A172 (cell line): ENCODE data around the gene SULT1A1. TPM values are rescaled to one million over a fixed set of nuclear protein-coding genes. Genes with fewer than 3 reads are reported as not detected.

Source experiments
- DNase-seq: peaks from one replicate; pipeline ENCODE4 v3.0.0-alpha.2; 2015; ENCODE audit warnings: low spot score
- total RNA-seq: library from RNA; depleted of rRNA; stranded (reverse); fragments of >200 nt; shearing (Covaris generic); gene quantifications from 2 replicates; pipeline ENCODE4 v1.2.3, GENCODE V29; 2014; rRNA removed

The SULT1A1 gene
- total RNA-seq, 1 experiment from 2014 or later, result 111 TPM

DNA sequence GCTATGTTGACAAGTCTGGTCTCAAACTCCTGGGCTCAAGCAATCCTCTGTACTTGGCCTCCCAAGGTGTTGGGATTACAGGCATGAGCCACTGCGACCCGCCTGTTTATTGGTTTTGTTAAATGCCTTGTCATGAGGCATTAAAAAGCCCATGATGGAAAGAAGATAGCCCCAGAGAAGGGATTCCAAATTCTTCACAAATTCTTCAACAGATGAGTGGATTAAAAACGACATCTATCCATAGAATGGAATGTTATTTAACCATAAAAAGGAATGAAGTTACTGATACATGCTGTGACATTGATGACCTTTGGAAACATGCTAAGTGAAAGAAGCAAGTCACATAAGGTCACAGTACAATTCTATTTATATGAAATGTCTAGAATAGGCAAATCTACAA lies 51.4 kb downstream of the SULT1A1 start:
- DNase-seq, result no peak

DNA sequence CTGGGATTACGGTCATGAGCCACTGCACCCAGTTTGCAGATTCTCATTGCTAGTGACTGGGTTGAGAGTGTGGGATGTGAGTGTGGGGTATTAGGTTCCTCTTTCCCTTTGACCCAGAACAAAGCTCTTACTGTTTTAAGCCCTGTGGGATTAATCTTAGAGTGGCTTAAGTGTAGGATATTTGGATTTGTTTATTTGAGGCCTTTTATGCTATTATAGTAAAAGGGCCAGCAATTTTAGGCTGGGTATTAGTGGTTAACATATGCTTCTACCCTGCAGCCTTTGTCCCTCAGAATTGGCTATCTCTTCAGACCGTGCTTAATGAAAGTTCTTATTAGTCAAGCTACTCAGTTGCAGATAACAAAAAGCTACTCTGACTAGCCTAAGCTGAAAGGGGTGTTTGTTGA lies 52.9 kb downstream of the SULT1A1 start:
- no peak for DNase-seq

DNA sequence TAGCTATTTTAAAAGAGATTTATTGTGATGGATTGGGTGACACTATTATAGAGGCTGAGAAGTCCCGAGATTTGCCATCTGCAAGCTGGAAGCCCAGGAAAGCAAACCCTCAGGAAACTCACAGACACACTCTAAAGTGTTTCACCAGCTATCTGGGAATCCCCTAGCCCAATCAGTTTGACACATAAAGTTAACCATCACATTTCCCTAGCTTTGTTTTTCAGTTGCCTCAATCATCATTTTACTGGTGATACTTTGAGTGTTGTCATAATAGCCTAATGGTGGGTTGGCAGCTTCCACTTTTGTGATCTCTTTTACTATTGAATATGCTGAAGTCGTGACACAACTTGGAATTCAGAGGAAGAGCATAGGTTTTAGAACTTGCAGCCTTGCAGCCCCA lies 54.3 kb downstream of the SULT1A1 start:
- no peak for DNase-seq

Other genes starting within 250 kb of the SULT1A1 start
- 1.2 TPM in 1 of 2 replicates, not detected in the other for gene NPIPB6, start 246.5 kb downstream of the SULT1A1 start, total RNA-seq
- gene EIF3CL, start 206.2 kb downstream of the SULT1A1 start, total RNA-seq, result 28.3 and 70.4 TPM in 2 replicates
- not detected in 2 replicates for gene NPIPB7, start 137.7 kb downstream of the SULT1A1 start, total RNA-seq
- gene CLN3, start 118.0 kb downstream of the SULT1A1 start, total RNA-seq, result 23.7 and 27.0 TPM in 2 replicates
- gene APOBR, start 115.4 kb downstream of the SULT1A1 start, total RNA-seq, result not detected in 2 replicates
- not detected in 2 replicates for gene IL27, start 103.2 kb downstream of the SULT1A1 start, total RNA-seq
- gene NUPR1, start 71.1 kb downstream of the SULT1A1 start, total RNA-seq, result 12.8 and 72.5 TPM in 2 replicates
- 24.3 and 26.7 TPM in 2 replicates for gene SGF29, start 56.1 kb downstream of the SULT1A1 start, total RNA-seq
- 0.17 and 0.21 TPM in 2 replicates for gene SULT1A2, start 13.0 kb downstream of the SULT1A1 start, total RNA-seq
- 0.14 TPM in 1 of 2 replicates, not detected in the other for gene NPIPB8, start 28.0 kb upstream of the SULT1A1 start, total RNA-seq
- 84.7 and 109 TPM in 2 replicates for gene EIF3C, start 101.4 kb upstream of the SULT1A1 start, total RNA-seq
- gene NPIPB9, start 141.7 kb upstream of the SULT1A1 start, total RNA-seq, result 0.83 TPM in 1 of 2 replicates, not detected in the other
- gene ATXN2L, start 213.0 kb upstream of the SULT1A1 start, total RNA-seq, result 39.4 and 40.0 TPM in 2 replicates
- 197 and 225 TPM in 2 replicates for gene TUFM, start 236.3 kb upstream of the SULT1A1 start, total RNA-seq